Bronchial epithelial cell (primary cell): ENCODE results near the gene UBA7. TPM values are rescaled to one million over a fixed set of nuclear protein-coding genes. Genes with fewer than 3 reads are reported as not detected.

Source experiments
- DNase-seq: peaks from one replicate; pipeline ENCODE4 v3.0.0-alpha.2; 2010; ENCODE audit warnings: low read depth
- FAIRE-seq: peaks from 2 replicates; lab custom pipeline; 2011; peaks lifted over from hg19 to GRCh38; lab: Jason Lieb, UNC
- H3K27me3 ChIP-seq: 2 replicates; pipeline ENCODE4 v1.5.1; 2011; ENCODE audit warnings: low read length; ENCODE audit not compliant: control insufficient read depth, insufficient read depth
- H3K36me3 ChIP-seq: 2 replicates; pipeline ENCODE4 v1.5.1; 2011; ENCODE audit warnings: low read length; ENCODE audit not compliant: control insufficient read depth, insufficient read depth
- H3K4me3 ChIP-seq: 2 replicates; pipeline ENCODE4 v1.5.1; 2011; ENCODE audit warnings: mild to moderate bottlenecking, low read depth, low read length, control low read depth
- CTCF ChIP-seq: IDR thresholded peaks from 2 replicates; pipeline ENCODE4 v1.5.1; 2011; ENCODE audit warnings: mild to moderate bottlenecking, moderate library complexity, low read length, control low read depth, inconsistent platforms; ENCODE audit not compliant: insufficient read depth, severe bottlenecking
- total RNA-seq: library from RNA; depleted of rRNA; stranded (reverse); fragments of >200 nt; gene quantifications from 2 replicates; pipeline ENCODE4 v1.2.1, GENCODE V29; 2014

Gene UBA7
- total RNA-seq, 1 donor from 2014 or later: 0.53 TPM

GRCh38 chr3:49775538-49775937, 38.2 kb downstream of the UBA7 start:
- FAIRE-seq (no peak), DNase-seq (no peak)
- Histone ChIP-seq H3K4me3 (no peak overlapping the region), H3K36me3 (no peaks in the 10 kb centered on the region), H3K27me3 (no peaks in the 10 kb centered on the region)
- TF ChIP-seq CTCF: no peak

- FAIRE-seq (no peak), DNase-seq (no peak)
- no peaks in the 10 kb centered on the region for H3K27me3 ChIP-seq
- H3K36me3 ChIP-seq: no peaks in the 10 kb centered on the region
- H3K4me3 ChIP-seq: no peak overlapping the region
- no peak for TF ChIP-seq CTCF
These were observed 41.0 kb downstream of the UBA7 start for GRCh38 chr3:49772703-49773102.

GRCh38 chr3:49771340-49771938, 42.3 kb downstream of the UBA7 start:
- DNase-seq (no peak), FAIRE-seq (no peak)
- TF ChIP-seq CTCF: no peak
- Histone ChIP-seq H3K4me3 (no peak overlapping the region), H3K36me3 (no peaks in the 10 kb centered on the region), H3K27me3 (no peaks in the 10 kb centered on the region)

- DNase-seq: no peak
These were observed 43.8 kb downstream of the UBA7 start for GRCh38 chr3:49769926-49770325.

GRCh38 chr3:49769286-49769915, 44.4 kb downstream of the UBA7 start:
- no peak for FAIRE-seq

More at GRCh38 chr3:49769926-49770325, 43.8 kb downstream of the UBA7 start:
- no peak for TF ChIP-seq CTCF
- Histone ChIP-seq H3K36me3 (no peaks in the 10 kb centered on the region), H3K4me3 (no peak overlapping the region), H3K27me3 (no peaks in the 10 kb centered on the region)
- no peak for FAIRE-seq

More at GRCh38 chr3:49769286-49769915, 44.4 kb downstream of the UBA7 start:
- H3K36me3 ChIP-seq: no peaks in the 10 kb centered on the region
- no peak overlapping the region for H3K4me3 ChIP-seq
- no peaks in the 10 kb centered on the region for H3K27me3 ChIP-seq
- DNase-seq: no peak
- no peak for TF ChIP-seq CTCF
